ENCODE measurements around the gene PDCD1. TPM values are rescaled to one million over a fixed set of nuclear protein-coding genes. Genes with fewer than 3 reads are reported as not detected.

PDCD1 gene
- total and polyA plus RNA-seq, 10 of the 15 experiments (the other 5 are each of a cell fraction or from before 2014, with no cell fraction given) = 0.62 to 6.4 (median 2.9) TPM; not detected in 2

GRCh38 chr2:241859436-241860183 lies 916 bp upstream of the PDCD1 start (continued):
- peak; percentile 68 for TF ChIP-seq KLF5 (IDR thresholded peaks at IDR 0.05; ENCODE audit: partially characterized antibody)
- peak; percentile 44 for TF ChIP-seq PBX3 (IDR thresholded peaks at IDR 0.05; ENCODE audit: insufficient replicate concordance, low read depth, low read length)
- TF ChIP-seq NFXL1 (IDR thresholded peaks at IDR 0.05; ENCODE audit: borderline replicate concordance) = no peak
- TF ChIP-seq CTCF (IDR thresholded peaks at IDR 0.05 in 2 of 3, conservative IDR thresholded peaks at IDR 0.05 in 1 of 3; ENCODE audit: control insufficient read depth in 2 of 3, extremely low read depth in 1 of 3, insufficient read depth in 1 of 3, low read depth in 3 of 3, low read length in 3 of 3) = peak; percentile 22 to 56 (median 47)
- TF ChIP-seq, protein P1, sequence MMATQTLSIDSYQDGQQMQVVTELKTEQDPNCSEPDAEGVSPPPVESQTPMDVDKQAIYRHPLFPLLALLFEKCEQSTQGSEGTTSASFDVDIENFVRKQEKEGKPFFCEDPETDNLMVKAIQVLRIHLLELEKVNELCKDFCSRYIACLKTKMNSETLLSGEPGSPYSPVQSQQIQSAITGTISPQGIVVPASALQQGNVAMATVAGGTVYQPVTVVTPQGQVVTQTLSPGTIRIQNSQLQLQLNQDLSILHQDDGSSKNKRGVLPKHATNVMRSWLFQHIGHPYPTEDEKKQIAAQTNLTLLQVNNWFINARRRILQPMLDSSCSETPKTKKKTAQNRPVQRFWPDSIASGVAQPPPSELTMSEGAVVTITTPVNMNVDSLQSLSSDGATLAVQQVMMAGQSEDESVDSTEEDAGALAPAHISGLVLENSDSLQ (IDR thresholded peaks at IDR 0.05) = peak; percentile 29; the same call in 1 of the 2 replicates
- TF ChIP-seq IRF3 (IDR thresholded peaks at IDR 0.05) = no peak
- TF ChIP-seq HCFC1 (IDR thresholded peaks at IDR 0.05; ENCODE audit: low read length) = no peak
- no peak for TF ChIP-seq HDGF (IDR thresholded peaks at IDR 0.05)
- TF ChIP-seq TCF7 (IDR thresholded peaks at IDR 0.05; ENCODE audit: borderline replicate concordance) = no peak
- TF ChIP-seq CREM (IDR thresholded peaks at IDR 0.05; ENCODE audit: low read depth) = peak; percentile 72
- TF ChIP-seq BHLHE40 (IDR thresholded peaks at IDR 0.05; ENCODE audit: borderline replicate concordance in 1 of 2, low read depth in 2 of 2, low read length in 1 of 2) = peak; percentile 25; a peak in 1 of 4 replicates
- TF ChIP-seq PAX8 (IDR thresholded peaks at IDR 0.05) = no peak
- peak; percentile 70 for TF ChIP-seq CREB1 (IDR thresholded peaks at IDR 0.05; ENCODE audit: low read depth)
- TF ChIP-seq SIN3A (IDR thresholded peaks at IDR 0.05; ENCODE audit: low read depth, low read length) = peak; percentile 68; the same call in 1 of the 2 replicates
- TF ChIP-seq, protein P2, sequence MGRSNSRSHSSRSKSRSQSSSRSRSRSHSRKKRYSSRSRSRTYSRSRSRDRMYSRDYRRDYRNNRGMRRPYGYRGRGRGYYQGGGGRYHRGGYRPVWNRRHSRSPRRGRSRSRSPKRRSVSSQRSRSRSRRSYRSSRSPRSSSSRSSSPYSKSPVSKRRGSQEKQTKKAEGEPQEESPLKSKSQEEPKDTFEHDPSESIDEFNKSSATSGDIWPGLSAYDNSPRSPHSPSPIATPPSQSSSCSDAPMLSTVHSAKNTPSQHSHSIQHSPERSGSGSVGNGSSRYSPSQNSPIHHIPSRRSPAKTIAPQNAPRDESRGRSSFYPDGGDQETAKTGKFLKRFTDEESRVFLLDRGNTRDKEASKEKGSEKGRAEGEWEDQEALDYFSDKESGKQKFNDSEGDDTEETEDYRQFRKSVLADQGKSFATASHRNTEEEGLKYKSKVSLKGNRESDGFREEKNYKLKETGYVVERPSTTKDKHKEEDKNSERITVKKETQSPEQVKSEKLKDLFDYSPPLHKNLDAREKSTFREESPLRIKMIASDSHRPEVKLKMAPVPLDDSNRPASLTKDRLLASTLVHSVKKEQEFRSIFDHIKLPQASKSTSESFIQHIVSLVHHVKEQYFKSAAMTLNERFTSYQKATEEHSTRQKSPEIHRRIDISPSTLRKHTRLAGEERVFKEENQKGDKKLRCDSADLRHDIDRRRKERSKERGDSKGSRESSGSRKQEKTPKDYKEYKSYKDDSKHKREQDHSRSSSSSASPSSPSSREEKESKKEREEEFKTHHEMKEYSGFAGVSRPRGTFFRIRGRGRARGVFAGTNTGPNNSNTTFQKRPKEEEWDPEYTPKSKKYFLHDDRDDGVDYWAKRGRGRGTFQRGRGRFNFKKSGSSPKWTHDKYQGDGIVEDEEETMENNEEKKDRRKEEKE (IDR thresholded peaks at IDR 0.05) = no peak
- TF ChIP-seq ESRRA (IDR thresholded peaks at IDR 0.05; ENCODE audit: low read length) = no peak
- TF ChIP-seq CEBPB (IDR thresholded peaks at IDR 0.05; ENCODE audit: borderline replicate concordance in 1 of 2, low read depth in 2 of 2, low read length in 2 of 2) = no peak
- no peak; the same call in none of the 2 replicates for TF ChIP-seq FOXM1 (IDR thresholded peaks at IDR 0.05; ENCODE audit: low read depth, low read length)
- no peak for TF ChIP-seq ZZZ3 (IDR thresholded peaks at IDR 0.05; ENCODE audit: control insufficient read depth, insufficient read length, low read depth)
- TF ChIP-seq CHD2 (IDR thresholded peaks at IDR 0.05; ENCODE audit: borderline replicate concordance, low read depth, low read length) = 0 out of 2 replicates have a peak, but pooled peaks have one; percentile 12
- TF ChIP-seq PML (IDR thresholded peaks at IDR 0.05; ENCODE audit: low read length) = no peak
- TF ChIP-seq RBBP5 (conservative IDR thresholded peaks at IDR 0.05) = no peak
- no peak for TF ChIP-seq RFX5 (IDR thresholded peaks at IDR 0.05; ENCODE audit: low read depth, low read length)
